Right lobe of liver (tissue), 4 donors: ENCODE results near the gene CLDN3.

Experiments used
- CTCF ChIP-seq, 4 donors: fragments of 200-600 bp in 3 of 4; fragments of 450-650 bp in 1 of 4; IDR thresholded peaks; one replicate each; pipeline versions ENCODE4 v1.5.1 to v1.8.0; 2016 to 2022; ENCODE audit warnings: antibody characterized with exemption in 4 of 4, mild to moderate bottlenecking in 2 of 4
- POLR2A ChIP-seq: fragments of 450-650 bp; IDR thresholded peaks from one replicate; pipeline ENCODE4 v1.6.1; 2017; ENCODE audit warnings: antibody characterized with exemption, mild to moderate bottlenecking
- donor health status: DM: no; HTN: no; CAD: no.
- donor health status: DM: no; HTN: no; CAD: no.
- donor health status: DM: no; HTN: yes; CAD: no.

- no peak for TF ChIP-seq POLR2A
- no peak for TF ChIP-seq CTCF (IDR thresholded peaks at IDR 0.05)
Measured at GRCh38 chr7:73741600-73741999, 28.5 kb downstream of the CLDN3 start.
